Panc1 (cell line): ENCODE results near the gene SLC26A11. TPM values are rescaled to one million over a fixed set of nuclear protein-coding genes. Genes with fewer than 3 reads are reported as not detected.

Experiments used
- ATAC-seq: fragments of 200-7000 bp; cut with Tn5 transposase; 2 replicates; pipeline ENCODE4 v1.9.1; 2020; ENCODE audit warnings: mild to moderate bottlenecking, moderate library complexity
- BruUV-seq: library from RNA; stranded (reverse); fragments of 400-500 nt; replicated peaks from 2 replicates; lab custom pipeline; 2021; lab: Mats Ljungman, UMichigan
- CTCF ChIA-PET: fragments of 300-600 bp; sonication (Branson Sonifier 250); formaldehyde crosslinking; loops from one replicate; lab custom pipeline; 2022; ENCODE audit warnings: antibody characterized with exemption; lab: Charles Lee
- POLR2A ChIA-PET: fragments of 300-600 bp; sonication (Branson Sonifier 250); formaldehyde crosslinking; loops from one replicate; lab custom pipeline; 2022; ENCODE audit warnings: antibody characterized with exemption; lab: Charles Lee
- DNase-seq: peaks from one replicate; pipeline ENCODE4 v3.0.0-alpha.2; 2010; ENCODE audit warnings: low read depth, low spot score
- H3K27ac ChIP-seq: 2 replicates; pipeline ENCODE4 v1.5.1; 2011; ENCODE audit warnings: mild to moderate bottlenecking, low read length, inconsistent platforms
- H3K27me3 ChIP-seq: fragments of 200-500 bp; sonication (Bioruptor generic); 2 replicates; pipeline ENCODE4 v1.6.0; 2014; ENCODE audit warnings: low read length, inconsistent platforms; ENCODE audit not compliant: control insufficient read depth, insufficient read depth
- H3K36me3 ChIP-seq: fragments of 200-500 bp; sonication (Bioruptor generic); 2 replicates; pipeline ENCODE4 v1.5.1; 2014; ENCODE audit warnings: inconsistent platforms, mild to moderate bottlenecking, low read length, moderate library complexity; ENCODE audit not compliant: control insufficient read depth, insufficient read depth
- H3K4me1 ChIP-seq: 2 replicates; pipeline ENCODE4 v1.5.1; 2011; ENCODE audit warnings: inconsistent platforms, mild to moderate bottlenecking, low read length, moderate library complexity; ENCODE audit not compliant: control insufficient read depth, insufficient read depth
- H3K4me3 ChIP-seq, 2 experiments: 2 replicates each; pipeline ENCODE4 v1.5.1; 2011 to 2012; ENCODE audit warnings: low read depth in 2 of 2, low read length in 2 of 2, mild to moderate bottlenecking in 2 of 2, inconsistent platforms in 1 of 2, moderate library complexity in 1 of 2
- H3K9me3 ChIP-seq: fragments of 200-500 bp; sonication (Bioruptor generic); 2 replicates; pipeline ENCODE4 v1.5.1; 2014; ENCODE audit warnings: low read depth, mild to moderate bottlenecking, inconsistent platforms, low read length, moderate library complexity; ENCODE audit not compliant: control insufficient read depth, insufficient read depth
- CTCF ChIP-seq: fragments of 450-650 bp; IDR thresholded peaks from 2 replicates; pipeline ENCODE4 v1.5.1; 2017; ENCODE audit warnings: mild to moderate bottlenecking
- POLR2AphosphoS5 ChIP-seq: IDR thresholded peaks from 2 replicates; pipeline ENCODE4 v1.6.1; 2012; ENCODE audit warnings: mild to moderate bottlenecking, low read depth, low read length, moderate library complexity
- REST ChIP-seq, 2 experiments: IDR thresholded peaks; 2 replicates each; pipeline ENCODE4 v1.6.1; 2011 to 2012; ENCODE audit warnings: low read depth in 2 of 2, control low read depth in 1 of 2, low read length in 1 of 2, mild to moderate bottlenecking in 1 of 2, moderate library complexity in 1 of 2; ENCODE audit not compliant: insufficient read depth in 1 of 2
- SIN3A ChIP-seq: IDR thresholded peaks from 2 replicates; pipeline ENCODE4 v1.6.1; 2012; ENCODE audit warnings: low read depth, mild to moderate bottlenecking, low read length, moderate library complexity, borderline replicate concordance; ENCODE audit not compliant: insufficient read depth
- TCF7L2 ChIP-seq: IDR thresholded peaks from 2 replicates; pipeline ENCODE4 v1.6.1; 2011; ENCODE audit warnings: mild to moderate bottlenecking, low read depth, low read length, inconsistent platforms
- in situ Hi-C: cut with HindIII; loops from 2 replicates; pipeline ENCODE4 v1.10.0; 2016; ENCODE audit warnings: low sequenced_read_pairs, low pct_unique_long_range_greater_than_20kb
- intact Hi-C: fragments of 100-400 bp; cut with micrococcal nuclease; formaldehyde crosslinking; loops from one replicate; pipeline ENCODE4 v1.10.0; 2022; ENCODE audit not compliant: unreplicated experiment
- total RNA-seq: library from RNA; stranded (reverse); gene quantifications from one replicate; pipeline ENCODE4 v1.2.1, GENCODE V29; 2021; ENCODE audit not compliant: unreplicated experiment

Gene SLC26A11
- total RNA-seq, 1 experiment from 2014 or later: 30.9 TPM

- no peak overlapping the region for H3K4me3 ChIP-seq
- POLR2A ChIA-PET: no interaction called here
- no peaks in the 10 kb centered on the region for H3K27me3 ChIP-seq
- in situ Hi-C loops (no loop called here), intact Hi-C loops (no loop called here)
- H3K9me3 ChIP-seq: no peaks in the 10 kb centered on the region
- CTCF ChIA-PET: no interaction called here
- peaks cover 4% of the 10 kb centered on the region; the same call in 1 of the 2 replicates for H3K4me1 ChIP-seq
- ATAC-seq (peak; percentile 35; the same call in 1 of the 2 replicates), DNase-seq (no peak)
- H3K27ac ChIP-seq: no peak overlapping the region
- no peak for TF ChIP-seq TCF7L2
- TF ChIP-seq CTCF: no peak
- TF ChIP-seq REST (IDR thresholded peaks at IDR 0.05; ENCODE audit: insufficient read depth in 1 of 2, low read depth in 2 of 2, low read length in 1 of 2): no peak
- TF ChIP-seq POLR2AphosphoS5: no peak
- TF ChIP-seq SIN3A: no peak
- no TSS peak for BruUV-seq
- H3K36me3 ChIP-seq: no peaks in the 10 kb centered on the region
These were observed 15.4 kb upstream of the SLC26A11 start for GRCh38 chr17:80204626-80205468.

- no peak for ATAC-seq
- BruUV-seq: no TSS peak
- ChIA-PET CTCF (no interaction called here), POLR2A (no interaction called here)
- Histone ChIP-seq H3K27me3 (no peaks in the 10 kb centered on the region), H3K4me1 (peaks cover 4% of the 10 kb centered on the region; the same call in 1 of the 2 replicates), H3K27ac (no peak overlapping the region), H3K4me3 (no peak overlapping the region), H3K36me3 (no peaks in the 10 kb centered on the region), H3K9me3 (no peaks in the 10 kb centered on the region)
- intact Hi-C loops: no loop called here
- in situ Hi-C loops: no loop called here
- no peak for TF ChIP-seq REST (IDR thresholded peaks at IDR 0.05; ENCODE audit: insufficient read depth in 1 of 2, low read depth in 2 of 2, low read length in 1 of 2)
- TF ChIP-seq SIN3A: no peak
- no peak for TF ChIP-seq POLR2AphosphoS5
- no peak for TF ChIP-seq TCF7L2
- no peak for TF ChIP-seq CTCF
- no peak for DNase-seq
These were observed 14.4 kb upstream of the SLC26A11 start for GRCh38 chr17:80205811-80206210.
